GM23248 (cell line): ENCODE measurements around the gene IL10.

Source experiments
- EZH2 ChIP-seq: fragments of 200-600 bp; sonication (generic); IDR thresholded peaks from 2 replicates; pipeline ENCODE4 v1.6.1; 2018; ENCODE audit warnings: antibody characterized with exemption, mild to moderate bottlenecking; ENCODE audit not compliant: insufficient read depth, poor library complexity, severe bottlenecking
- EZH2phosphoT487 ChIP-seq: fragments of 200-600 bp; sonication (generic); IDR thresholded peaks from 2 replicates; pipeline ENCODE4 v1.6.1; 2018; ENCODE audit warnings: antibody characterized with exemption, moderate library complexity, mild to moderate bottlenecking, low read depth; ENCODE audit not compliant: insufficient read depth

DNA sequence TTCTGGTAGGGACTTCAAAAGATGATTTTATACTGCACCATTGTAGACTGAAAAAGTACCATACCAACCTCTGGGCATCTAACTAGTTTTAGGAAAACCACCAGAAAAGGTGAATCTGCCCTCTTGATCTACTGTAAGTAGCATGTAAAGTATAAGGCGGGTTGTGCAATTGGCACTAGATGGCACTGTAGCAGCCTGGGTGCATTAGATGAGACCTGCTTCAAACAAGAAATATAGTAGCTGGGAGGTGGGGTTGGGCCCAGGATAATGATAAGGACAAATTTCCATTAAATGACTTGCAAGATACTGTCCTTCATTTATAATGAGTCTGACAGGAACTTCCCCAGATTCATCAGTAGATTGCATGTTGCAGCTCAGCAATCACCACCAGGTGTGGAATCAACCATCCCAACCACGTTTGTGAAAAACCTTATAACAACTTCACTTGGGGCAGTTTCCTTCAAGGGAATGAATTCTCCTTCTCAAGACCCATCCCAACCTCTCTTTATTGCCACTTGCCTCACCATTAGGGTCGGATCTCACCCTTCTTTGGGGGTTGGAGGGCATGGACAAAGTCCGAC lies 37.3 kb upstream of the IL10 start:
- no peak for TF ChIP-seq EZH2phosphoT487
- TF ChIP-seq EZH2 = no peak
